ENCODE results near the gene MRI1. TPM values are rescaled to one million over a fixed set of nuclear protein-coding genes. Genes with fewer than 3 reads are reported as not detected.

MRI1 gene
- total and polyA plus RNA-seq, 2 of the 4 experiments (the other 2 are of a cell fraction): 26.7 to 37.6 TPM

GRCh38 chr19:13794757-13795589, 30.7 kb downstream of the MRI1 start, which contains the start of gene ZSWIM4:
ZSWIM4 (plus strand) TSS chr19:13795443; CDS start chr19:13795649, 206 bp downstream.
- Histone ChIP-seq H3K4ac (ENCODE audit: low read depth, low read length) (peak within 1 kb of the TSS; percentile 92), H3K4me3 (ENCODE audit: insufficient read depth, low read depth, low read length) (peak within 1 kb of the TSS; percentile 86), H4K8ac (ENCODE audit: low read depth in 2 of 2, low read length in 2 of 2) (peak within 1 kb of the TSS; percentile 80 to 85), H3K27ac (ENCODE audit: insufficient read depth, low read length) (peak within 1 kb of the TSS; percentile 95), H3K18ac (ENCODE audit: low read depth, low read length) (peak within 1 kb of the TSS; percentile 78), H3K4me1 (ENCODE audit: control insufficient read depth, insufficient read depth, low read length) (peaks cover 7% of the 10 kb centered on the region), H2BK5ac (ENCODE audit: low read depth, low read length, poor library complexity, severe bottlenecking) (peak within 1 kb of the TSS; percentile 95), H2BK20ac (ENCODE audit: low read depth, low read length) (peak within 1 kb of the TSS; percentile 28; the same call in 1 of the 2 replicates), H3K27me3 (ENCODE audit: control insufficient read depth, insufficient read depth, low read length) (no peaks in the 10 kb centered on the region), H2AK5ac (ENCODE audit: low read depth, low read length) (peak within 1 kb of the TSS; percentile 94), H4K5ac (ENCODE audit: low read depth, low read length) (peak within 1 kb of the TSS; percentile 62), H2BK120ac (ENCODE audit: low read depth, low read length) (peak within 1 kb of the TSS; percentile 92), H3K79me1 (ENCODE audit: low read depth in 1 of 2, low read length in 2 of 2) (peaks cover 10 to 43% of the 10 kb centered on the region in 2 experiments), H3K56ac (ENCODE audit: extremely low read depth, insufficient read depth, low read length) (peak within 1 kb of the TSS; percentile 93), H3K36me3 (ENCODE audit: control insufficient read depth, insufficient read depth, low read length) (peaks cover 4% of the 10 kb centered on the region), H3K23ac (ENCODE audit: low read depth, low read length) (peak within 1 kb of the TSS; percentile 90), H4K91ac (ENCODE audit: insufficient read depth, low read depth, low read length) (peak within 1 kb of the TSS; percentile 97), H3K9me3 (ENCODE audit: control insufficient read depth, insufficient read depth, low read length) (no peaks in the 10 kb centered on the region), H3K9me1 (ENCODE audit: insufficient read depth, low read length) (peaks cover 9% of the 10 kb centered on the region), H3K14ac (replicated peaks; ENCODE audit: low read depth, low read length) (peak within 1 kb of the TSS; percentile 87), H4K20me1 (ENCODE audit: insufficient read depth, low read length) (peaks cover 4% of the 10 kb centered on the region; the same call in 1 of the 2 replicates), H2AFZ (replicated peaks; ENCODE audit: low read length, poor library complexity) (peak within 1 kb of the TSS; percentile 87), H2BK15ac (ENCODE audit: low read depth, low read length) (peak within 1 kb of the TSS; percentile 91; the same call in 2 of the 3 replicates), H2AK9ac (replicated peaks; ENCODE audit: low read depth, low read length, poor library complexity) (peak within 1 kb of the TSS; percentile 99), H3K4me2 (ENCODE audit: low read depth, low read length) (peak within 1 kb of the TSS; percentile 77), H3K9ac (ENCODE audit: low read depth, low read length) (peak within 1 kb of the TSS; percentile 91)
- 0% methylated on average over 29 of the region's 71 CpGs; no CpG with 5 or more reads in 1 of the 2 experiments for WGBS, 2 experiments (ENCODE audit: extremely low coverage in 2 of 2, insufficient read length in 1 of 2)
- BruUV-seq (replicated peaks): no TSS peak
- peak; percentile 79 for TF ChIP-seq USF2 (IDR thresholded peaks at IDR 0.05; ENCODE audit: low read depth, low read length)
- TF ChIP-seq MAFK (IDR thresholded peaks at IDR 0.05; ENCODE audit: low read depth, low read length): no peak
- 0 out of 2 replicates have a peak, but pooled peaks have one; percentile 10 for TF ChIP-seq BHLHE40 (IDR thresholded peaks at IDR 0.05; ENCODE audit: low read depth, low read length)
- 0 out of 2 replicates have a peak, but pooled peaks have one; percentile 1 for TF ChIP-seq SMC3 (IDR thresholded peaks at IDR 0.05; ENCODE audit: low read depth, low read length)
- no peak for TF ChIP-seq CTCF (conservative IDR thresholded peaks at IDR 0.05; ENCODE audit: low read depth, low read length)
- TF ChIP-seq CHD1 (IDR thresholded peaks at IDR 0.05; ENCODE audit: low read depth, low read length): no peak
- TF ChIP-seq FOS (IDR thresholded peaks at IDR 0.05; ENCODE audit: low read depth, low read length): peak; percentile 89
- TF ChIP-seq POLR2A (IDR thresholded peaks at IDR 0.05; ENCODE audit: low read depth, low read length): peak; percentile 78
- TF ChIP-seq ELK1 (IDR thresholded peaks at IDR 0.05; ENCODE audit: borderline replicate concordance, low read depth, low read length): no peak
- no peak for TF ChIP-seq RCOR1 (IDR thresholded peaks at IDR 0.05; ENCODE audit: insufficient replicate concordance, low read length)
- peak; percentile 32; the same call in 1 of the 2 replicates for TF ChIP-seq MAZ (IDR thresholded peaks at IDR 0.05; ENCODE audit: borderline replicate concordance, low read depth, low read length)
- peak; percentile 89 for ATAC-seq (ENCODE audit: low read depth)
- intact Hi-C loops (cut with micrococcal nuclease) (loop anchor here (1.0 to 5.0 kb wide), 2 partner anchors 21 to 42 kb away; partner anchors contain the start of gene C19orf53), in situ Hi-C loops (cut with MboI; ENCODE audit: low sequenced_read_pairs) (no loop called here), dilution Hi-C loops (cut with HindIII; ENCODE audit: low sequenced_read_pairs, unreplicated experiment) (no loop called here)
- POLR2A ChIA-PET (ENCODE audit: unreplicated experiment): interaction anchor here (0.5 to 1.2 kb wide), 5 partner anchors 41 to 150 kb away, joined by 4 to 8 read pairs (median 5); no protein-coding TSS in a partner anchor
- peak; percentile 99 for DNase-seq
- CTCF ChIA-PET: interaction anchor here (0.6 to 1.3 kb wide), 3 partner anchors 67 to 599 kb away, joined by 3 to 4 read pairs (median 3); no protein-coding TSS in a partner anchor

All from IMR-90 (cell line).